Spleen (tissue), 7 donors: ENCODE measurements around the gene WBP4.

Experiments used
- CTCF ChIP-seq, 11 experiments: fragments of 200-600 bp in 7 of 11; fragments of 450-650 bp in 4 of 11; sonication (generic) in 4 of 11; IDR thresholded peaks in 8 of 11; conservative IDR thresholded peaks in 3 of 11; 1 replicate in 7 of 11; 2 replicates in 4 of 11; pipeline versions ENCODE4 v1.4.0 to v1.8.0; 2016 to 2021; ENCODE audit warnings: antibody characterized with exemption in 11 of 11, inconsistent platforms in 4 of 11, mild to moderate bottlenecking in 1 of 11
- POLR2A ChIP-seq, 3 donors: fragments of 450-650 bp; IDR thresholded peaks; one replicate each; pipeline ENCODE4 v1.5.1; 2017; ENCODE audit warnings: antibody characterized with exemption in 3 of 3, mild to moderate bottlenecking in 1 of 3
- POLR2AphosphoS5 ChIP-seq, 3 donors: sonication (generic); formaldehyde crosslinking; IDR thresholded peaks; one replicate each; pipeline ENCODE4 v1.5.1; 2017; ENCODE audit warnings: antibody characterized with exemption in 3 of 3
- donor health status: DM: no; HTN: no; CAD: no; lungs with moderate emphysema.
- donor health status: DM: no; HTN: no; CAD: no.
- donor health status: DM: no; HTN: no; CAD: no.

GRCh38 chr13:41025518-41025917 lies 35.8 kb upstream of the WBP4 start:
- no peak for TF ChIP-seq POLR2A (IDR thresholded peaks at IDR 0.05)
- no peak for TF ChIP-seq CTCF (IDR thresholded peaks at IDR 0.05 in 8 of 11, conservative IDR thresholded peaks at IDR 0.05 in 3 of 11)
- TF ChIP-seq POLR2AphosphoS5 (IDR thresholded peaks at IDR 0.05), result no peak
